Loucy (cell line): Measurements from ENCODE around the gene SLC29A1.
A peak's percentile ranks its signal among the peaks of the same experiment; 100 is the strongest.

Experiments
- H2AFZ ChIP-seq: fragments of 200-600 bp; sonication (generic); 2 replicates; pipeline ENCODE4 v1.6.0; 2016; ENCODE audit warnings: antibody characterized with exemption, mild to moderate bottlenecking, low read length, moderate library complexity
- H3F3A ChIP-seq: fragments of 200-600 bp; 2 replicates; pipeline ENCODE4 v1.6.0; 2016; ENCODE audit warnings: antibody characterized with exemption, low read depth, mild to moderate bottlenecking
- H3K27me3 ChIP-seq: fragments of 200-600 bp; sonication (generic); 2 replicates; pipeline ENCODE4 v1.6.1; 2014; ENCODE audit warnings: low read length, mild to moderate bottlenecking; ENCODE audit not compliant: insufficient read depth, poor library complexity, severe bottlenecking
- H3K36me3 ChIP-seq: fragments of 200-600 bp; sonication (generic); 2 replicates; pipeline ENCODE4 v1.6.1; 2016; ENCODE audit warnings: low read length; ENCODE audit not compliant: insufficient read depth
- H3K4me1 ChIP-seq: fragments of 200-600 bp; sonication (generic); 2 replicates; pipeline ENCODE4 v1.5.1; 2014; ENCODE audit warnings: low read length, mild to moderate bottlenecking; ENCODE audit not compliant: insufficient read depth, poor library complexity, severe bottlenecking
- H3K4me2 ChIP-seq: fragments of 200-600 bp; sonication (generic); 2 replicates; pipeline ENCODE4 v1.6.0; 2014; ENCODE audit warnings: antibody characterized with exemption, low read length, low read depth, mild to moderate bottlenecking; ENCODE audit not compliant: poor library complexity, severe bottlenecking
- H3K4me3 ChIP-seq: fragments of 200-600 bp; sonication (generic); 2 replicates; pipeline ENCODE4 v1.5.1; 2014; ENCODE audit warnings: low read length, mild to moderate bottlenecking, mixed read lengths; ENCODE audit not compliant: poor library complexity, severe bottlenecking
- H3K79me2 ChIP-seq: fragments of 200-600 bp; sonication (generic); 2 replicates; pipeline ENCODE4 v1.6.1; 2014; ENCODE audit warnings: low read length; ENCODE audit not compliant: insufficient read depth
- H3K9ac ChIP-seq: fragments of 200-600 bp; sonication (generic); 2 replicates; pipeline ENCODE4 v1.6.0; 2014; ENCODE audit warnings: mild to moderate bottlenecking, low read depth, low read length, moderate library complexity; ENCODE audit not compliant: poor library complexity, severe bottlenecking
- H3K9me2 ChIP-seq: fragments of 200-600 bp; sonication (generic); replicated peaks from 2 replicates; pipeline ENCODE4 v1.6.1; 2016; ENCODE audit warnings: low read depth, low read length, mixed read lengths
- H3K9me3 ChIP-seq: fragments of 200-600 bp; sonication (generic); 2 replicates; pipeline ENCODE4 v1.6.1; 2014; ENCODE audit warnings: mild to moderate bottlenecking, antibody characterized with exemption, low read length, low read depth; ENCODE audit not compliant: insufficient read depth
- H4K20me1 ChIP-seq: fragments of 200-600 bp; sonication (generic); 2 replicates; pipeline ENCODE4 v1.6.0; 2014; ENCODE audit warnings: antibody characterized with exemption, low read length, mild to moderate bottlenecking; ENCODE audit not compliant: insufficient read depth, poor library complexity, severe bottlenecking
- EZH2phosphoT487 ChIP-seq: fragments of 200-600 bp; IDR thresholded peaks from 2 replicates; pipeline ENCODE4 v1.6.1; 2018; ENCODE audit warnings: antibody characterized with exemption, mild to moderate bottlenecking, moderate library complexity, borderline replicate concordance
- TF ChIP-seq, protein P1 (sequence below): fragments of 200-600 bp; sonication (generic); conservative IDR thresholded peaks from 2 replicates; pipeline ENCODE4 v1.5.1; 2014; ENCODE audit warnings: mild to moderate bottlenecking, antibody characterized with exemption, low read length

Gene SLC29A1

DNA sequence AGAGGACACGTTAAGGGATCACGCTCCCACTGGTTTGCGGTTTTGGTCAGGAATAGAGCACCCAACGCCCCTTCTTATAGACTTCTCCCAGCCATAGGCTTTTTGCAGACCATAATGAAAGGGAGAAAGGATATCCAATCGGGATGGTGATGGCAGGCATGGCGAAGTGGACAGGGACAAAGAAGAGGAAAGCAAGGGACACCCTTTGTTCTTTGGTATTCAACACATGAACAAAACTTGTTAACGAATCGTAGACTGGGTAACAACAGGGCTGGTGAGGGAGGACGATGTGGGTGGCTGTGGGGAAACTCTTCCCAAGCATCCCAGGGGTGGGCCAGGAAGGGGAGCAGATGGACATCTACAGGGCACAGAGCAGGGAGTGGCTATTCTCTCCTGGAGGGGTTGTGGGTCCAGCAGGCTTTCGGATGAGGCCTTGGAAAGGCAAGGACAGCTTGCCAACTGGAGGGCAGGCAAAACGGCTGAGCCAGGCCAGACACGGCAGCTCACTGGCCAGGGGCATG lies 22.1 kb downstream of the SLC29A1 start:
- H3K9me2 ChIP-seq = no peaks in the 10 kb centered on the region

DNA sequence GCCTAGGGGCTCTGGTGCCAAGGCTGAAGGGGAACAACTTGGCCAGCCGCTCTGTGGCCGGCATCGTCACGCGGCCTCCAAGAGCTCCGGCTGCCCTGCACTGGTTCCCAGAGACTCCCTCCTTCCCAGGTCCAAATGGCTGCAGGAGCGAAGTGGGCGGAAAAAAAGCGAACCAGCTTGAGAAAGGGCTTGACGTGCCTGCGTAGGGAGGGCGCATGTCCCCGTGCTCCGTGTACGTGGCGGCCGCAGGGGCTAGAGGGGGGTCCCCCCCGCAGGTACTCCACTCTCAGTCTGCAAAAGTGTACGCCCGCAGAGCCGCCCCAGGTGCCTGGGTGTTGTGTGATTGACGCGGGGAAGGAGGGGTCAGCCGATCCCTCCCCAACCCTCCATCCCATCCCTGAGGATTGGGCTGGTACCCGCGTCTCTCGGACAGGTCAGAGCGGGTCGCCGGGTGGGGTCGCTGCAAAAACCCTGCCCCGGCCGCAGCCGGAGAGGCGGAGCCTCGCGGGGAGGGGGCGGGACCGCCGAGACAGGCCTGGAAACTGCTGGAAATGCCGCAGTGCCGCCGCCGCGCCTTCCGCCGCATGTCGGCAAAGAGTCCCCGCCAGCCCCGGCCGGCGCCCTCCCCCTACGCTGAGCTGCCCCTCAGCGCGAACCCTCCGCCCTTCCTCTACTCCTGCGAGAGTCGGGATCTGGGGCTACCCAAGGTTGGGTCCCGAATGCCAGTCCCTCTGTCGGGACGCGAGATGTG lies 22.7 kb downstream of the SLC29A1 start:
- H3K9ac ChIP-seq = peak overlapping the region; percentile 97
- peaks cover 42% of the 10 kb centered on the region for H4K20me1 ChIP-seq
- no peaks in the 10 kb centered on the region for H3K9me3 ChIP-seq
- H3K4me2 ChIP-seq = peak overlapping the region; percentile 96
- no peak for TF ChIP-seq EZH2phosphoT487
- TF ChIP-seq, protein P1, sequence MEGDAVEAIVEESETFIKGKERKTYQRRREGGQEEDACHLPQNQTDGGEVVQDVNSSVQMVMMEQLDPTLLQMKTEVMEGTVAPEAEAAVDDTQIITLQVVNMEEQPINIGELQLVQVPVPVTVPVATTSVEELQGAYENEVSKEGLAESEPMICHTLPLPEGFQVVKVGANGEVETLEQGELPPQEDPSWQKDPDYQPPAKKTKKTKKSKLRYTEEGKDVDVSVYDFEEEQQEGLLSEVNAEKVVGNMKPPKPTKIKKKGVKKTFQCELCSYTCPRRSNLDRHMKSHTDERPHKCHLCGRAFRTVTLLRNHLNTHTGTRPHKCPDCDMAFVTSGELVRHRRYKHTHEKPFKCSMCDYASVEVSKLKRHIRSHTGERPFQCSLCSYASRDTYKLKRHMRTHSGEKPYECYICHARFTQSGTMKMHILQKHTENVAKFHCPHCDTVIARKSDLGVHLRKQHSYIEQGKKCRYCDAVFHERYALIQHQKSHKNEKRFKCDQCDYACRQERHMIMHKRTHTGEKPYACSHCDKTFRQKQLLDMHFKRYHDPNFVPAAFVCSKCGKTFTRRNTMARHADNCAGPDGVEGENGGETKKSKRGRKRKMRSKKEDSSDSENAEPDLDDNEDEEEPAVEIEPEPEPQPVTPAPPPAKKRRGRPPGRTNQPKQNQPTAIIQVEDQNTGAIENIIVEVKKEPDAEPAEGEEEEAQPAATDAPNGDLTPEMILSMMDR = peak; percentile 54
- no peaks in the 10 kb centered on the region for H3K9me2 ChIP-seq
- H3K79me2 ChIP-seq = peaks cover 42% of the 10 kb centered on the region
- H3K27me3 ChIP-seq = peaks cover 3% of the 10 kb centered on the region
- H3F3A ChIP-seq = no peaks in the 10 kb centered on the region
- peak overlapping the region; percentile 98 for H3K4me3 ChIP-seq
- peaks cover 30% of the 10 kb centered on the region for H3K4me1 ChIP-seq
- peaks cover 28% of the 10 kb centered on the region for H3K36me3 ChIP-seq
- peak overlapping the region; percentile 98 for H2AFZ ChIP-seq

More for the DNA sequence above, 22.1 kb downstream of the SLC29A1 start:
- Histone ChIP-seq H3K79me2 (peaks cover 36% of the 10 kb centered on the region), H3K27me3 (peaks cover 3% of the 10 kb centered on the region), H3K9me3 (no peaks in the 10 kb centered on the region), H3F3A (no peaks in the 10 kb centered on the region), H3K4me1 (peaks cover 30% of the 10 kb centered on the region), H3K4me2 (peak overlapping the region; percentile 96), H3K4me3 (peak overlapping the region; percentile 98), H3K36me3 (peaks cover 22% of the 10 kb centered on the region; the same call in 1 of the 2 replicates), H3K9ac (peak overlapping the region; percentile 97), H2AFZ (peak overlapping the region; percentile 98), H4K20me1 (peaks cover 35% of the 10 kb centered on the region)
- TF ChIP-seq, protein P1 = no peak
- no peak for TF ChIP-seq EZH2phosphoT487

DNA sequence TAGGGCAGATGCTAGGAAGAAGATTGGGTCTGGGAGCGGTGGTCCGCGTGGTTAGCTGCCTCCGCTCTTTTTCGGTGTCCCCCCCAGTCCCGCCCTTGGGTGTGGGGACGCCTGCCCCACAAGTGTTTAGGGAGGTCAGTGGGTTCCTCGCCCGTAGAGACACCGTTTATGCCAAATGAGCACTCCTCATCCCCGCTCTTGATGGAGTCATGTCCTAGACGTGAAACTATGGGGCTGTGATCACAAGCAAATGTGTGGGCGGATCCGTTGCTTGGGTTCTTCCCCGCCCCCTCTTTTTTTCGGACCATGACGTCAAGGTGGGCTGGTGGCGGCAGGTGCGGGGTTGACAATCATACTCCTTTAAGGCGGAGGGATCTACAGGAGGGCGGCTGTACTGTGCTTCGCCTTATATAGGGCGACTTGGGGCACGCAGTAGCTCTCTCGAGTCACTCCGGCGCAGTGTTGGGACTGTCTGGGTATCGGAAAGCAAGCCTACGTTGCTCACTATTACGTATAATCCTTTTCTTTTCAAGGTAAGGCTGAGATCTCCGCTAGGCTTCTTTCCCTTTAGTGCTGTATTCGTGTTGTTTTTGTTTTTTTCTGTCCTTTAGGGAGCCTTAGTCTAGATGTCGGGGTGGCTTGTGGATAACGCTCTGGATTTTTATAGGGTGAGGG lies 23.4 kb downstream of the SLC29A1 start, which contains the start of gene HSP90AB1:
HSP90AB1 (plus strand) TSS at position 439 of the 675 bp plus-strand sequence. CDS start 1,529 bp downstream, outside the sequence.
- H4K20me1 ChIP-seq = peaks cover 48% of the 10 kb centered on the region
- peaks cover 30% of the 10 kb centered on the region for H3K4me1 ChIP-seq
- H3K79me2 ChIP-seq = peaks cover 49% of the 10 kb centered on the region
- TF ChIP-seq, protein P1 = no peak
- no peak for TF ChIP-seq EZH2phosphoT487
- H3K9ac ChIP-seq = peak within 1 kb of the TSS; percentile 97
- H3F3A ChIP-seq = peaks cover 3% of the 10 kb centered on the region; the same call in 1 of the 2 replicates
- H3K4me3 ChIP-seq = peak within 1 kb of the TSS; percentile 98
- peaks cover 3% of the 10 kb centered on the region for H3K27me3 ChIP-seq
- peak within 1 kb of the TSS; percentile 96 for H3K4me2 ChIP-seq
- H3K9me2 ChIP-seq = no peaks in the 10 kb centered on the region
- H2AFZ ChIP-seq = peak within 1 kb of the TSS; percentile 98
- H3K36me3 ChIP-seq = peaks cover 35% of the 10 kb centered on the region
- no peaks in the 10 kb centered on the region for H3K9me3 ChIP-seq
